Neural cell (in vitro differentiated cells): Measurements from ENCODE around the gene CDK5RAP2.

Experiments used
- CTCF ChIP-seq: fragments of 450-650 bp; IDR thresholded peaks from 2 replicates; pipeline ENCODE4 v1.5.1; 2014; ENCODE audit warnings: antibody characterized with exemption, mild to moderate bottlenecking, moderate library complexity; ENCODE audit not compliant: poor library complexity, severe bottlenecking
- POLR2AphosphoS5 ChIP-seq: IDR thresholded peaks from 2 replicates; pipeline ENCODE4 v1.6.1; 2012
- TAF1 ChIP-seq: IDR thresholded peaks from 2 replicates; pipeline ENCODE4 v1.6.1; 2012; ENCODE audit warnings: low read depth

- TF ChIP-seq CTCF (no peak), POLR2AphosphoS5 (no peak), TAF1 (no peak)
These were observed 47.5 kb downstream of the CDK5RAP2 start for GRCh38 chr9:120532475-120532874.
